ENCODE measurements around the gene PHF23. TPM values are rescaled to one million over a fixed set of nuclear protein-coding genes. Genes with fewer than 3 reads are reported as not detected.

The PHF23 gene
- total and polyA plus RNA-seq, 9 of the 15 experiments (the other 6 are each of a cell fraction or from before 2014, with no cell fraction given): 7.4 to 87.5 (median 33.7) TPM

- peak; percentile 80 for TF ChIP-seq POLR2G (IDR thresholded peaks at IDR 0.05; ENCODE audit: low read depth, low read length)
- TF ChIP-seq GABPA (tag; conservative IDR thresholded peaks at IDR 0.05; ENCODE audit: low read depth): peak; percentile 97
- peak; percentile 71 for TF ChIP-seq FIP1L1 (IDR thresholded peaks at IDR 0.05; ENCODE audit: low read depth, low read length, poor library complexity, severe bottlenecking)
- TF ChIP-seq FOXA3 (CRISPR knock-in tag; conservative IDR thresholded peaks at IDR 0.05 in 1 of 2, IDR thresholded peaks at IDR 0.05 in 1 of 2): no peak
- TF ChIP-seq POLR2H (tag; IDR thresholded peaks at IDR 0.05; ENCODE audit: low read depth): peak; percentile 58
- TF ChIP-seq POLR3A (IDR thresholded peaks at IDR 0.05; ENCODE audit: borderline replicate concordance, extremely low read depth, insufficient read depth, insufficient read length): no peak
- no peak for TF ChIP-seq RBBP5 (IDR thresholded peaks at IDR 0.05; ENCODE audit: borderline replicate concordance, insufficient read depth, low read length, poor library complexity, severe bottlenecking)
- TF ChIP-seq ZFP36 (IDR thresholded peaks at IDR 0.05; ENCODE audit: low read depth, low read length, partially characterized antibody): peak; percentile 41
- TF ChIP-seq TRIM24 (IDR thresholded peaks at IDR 0.05): peak in 1 of 2 experiments; percentile 3; a peak in 1 of 4 replicates
- TF ChIP-seq NCOR1 (IDR thresholded peaks at IDR 0.05): peak; percentile 31; the same call in 1 of the 2 replicates
- TF ChIP-seq SMC3 (conservative IDR thresholded peaks at IDR 0.05; ENCODE audit: insufficient read depth, low read depth, low read length): no peak
- peak; percentile 37; the same call in 1 of the 2 replicates for TF ChIP-seq HBP1 (CRISPR knock-in tag; IDR thresholded peaks at IDR 0.05)
- no peak for TF ChIP-seq HEY1 (CRISPR knock-in tag; IDR thresholded peaks at IDR 0.05; ENCODE audit: borderline replicate concordance)
- peak in 1 of 2 experiments; percentile 93; a peak in 2 of 4 replicates for TF ChIP-seq KDM4B (IDR thresholded peaks at IDR 0.05; ENCODE audit: borderline replicate concordance in 2 of 2, low read depth in 1 of 2)
These were observed at the start of gene PHF23 (continued) for GRCh38 chr17:7239091-7240027.

Data from K562 (cell line).